Endodermal cell (in vitro differentiated cells): ENCODE results near the gene APBA2. TPM values are rescaled to one million over a fixed set of nuclear protein-coding genes. Genes with fewer than 3 reads are reported as not detected.

ENCODE experiments used
- DNase-seq: peaks from one replicate; pipeline ENCODE4 v3.0.0-alpha.2; 2017
- H3K27ac ChIP-seq: 2 replicates; pipeline ENCODE4 v1.5.1; 2013; ENCODE audit warnings: mild to moderate bottlenecking, low read depth, low read length, moderate library complexity
- H3K27me3 ChIP-seq: 2 replicates; pipeline ENCODE4 v1.6.1; 2013; ENCODE audit warnings: mild to moderate bottlenecking, low read length, moderate library complexity; ENCODE audit not compliant: insufficient read depth, control insufficient read depth, poor library complexity, severe bottlenecking
- H3K36me3 ChIP-seq: 2 replicates; pipeline ENCODE4 v1.7.0; 2013; ENCODE audit warnings: mild to moderate bottlenecking, low read length, moderate library complexity; ENCODE audit not compliant: control insufficient read depth, insufficient read depth
- H3K4me1 ChIP-seq: one replicate; pipeline ENCODE4 v1.7.0; 2013; ENCODE audit warnings: low read length; ENCODE audit not compliant: control insufficient read depth, insufficient read depth
- H3K4me3 ChIP-seq: 2 replicates; pipeline ENCODE4 v1.5.1; 2013; ENCODE audit warnings: mild to moderate bottlenecking, low read length, moderate library complexity
- H3K9ac ChIP-seq: 2 replicates; pipeline ENCODE4 v1.6.1; 2013; ENCODE audit warnings: mild to moderate bottlenecking, low read length, moderate library complexity; ENCODE audit not compliant: poor library complexity, severe bottlenecking; ENCODE audit errors: extremely low read depth
- H3K9me3 ChIP-seq: 2 replicates; pipeline ENCODE4 v1.6.1; 2013; ENCODE audit warnings: mild to moderate bottlenecking, low read length, moderate library complexity; ENCODE audit not compliant: control insufficient read depth
- H3K27ac Mint-ChIP-seq: 2 replicates; pipeline ENCODE4 v1.8.0; 2020; ENCODE audit warnings: mixed read lengths
- H3K27me3 Mint-ChIP-seq: 2 replicates; pipeline ENCODE4 v1.8.0; 2021; ENCODE audit warnings: mild to moderate bottlenecking, mixed read lengths; ENCODE audit not compliant: insufficient read depth
- H3K36me3 Mint-ChIP-seq: 2 replicates; pipeline ENCODE4 v1.8.0; 2020; ENCODE audit warnings: low read depth, mixed read lengths
- H3K4me1 Mint-ChIP-seq: 2 replicates; pipeline ENCODE4 v1.8.0; 2020; ENCODE audit warnings: mixed read lengths
- H3K4me3 Mint-ChIP-seq: 2 replicates; pipeline ENCODE4 v1.8.0; 2020; ENCODE audit warnings: mild to moderate bottlenecking, moderate library complexity, mixed read lengths
- H3K9me3 Mint-ChIP-seq: 2 replicates; pipeline ENCODE4 v1.8.0; 2020; ENCODE audit warnings: mild to moderate bottlenecking, mixed read lengths
- CTCF ChIP-seq: fragments of 200-600 bp; sonication (generic); conservative IDR thresholded peaks from 2 replicates; pipeline ENCODE4 v1.5.0; 2021; ENCODE audit warnings: antibody characterized with exemption, mild to moderate bottlenecking
- WGBS, 2 experiments: methylation state at CpG; one replicate each; pipeline versions ENCODE4 v1.1.5 to v1.1.7; 2013; ENCODE audit warnings: missing lambda C conversion rate in 2 of 2, mixed read lengths in 1 of 2; ENCODE audit not compliant: insufficient coverage in 1 of 2, insufficient read length in 1 of 2; 5-methylcytosine and 5-hydroxymethylcytosine counted together
- total RNA-seq, 2 donors: library from RNA; stranded (reverse); fragmentation: NEBNext Ultra II Directional in 1 of 2; extraction: Animal tissue kit (Norgen Biotek cat#: 25700) in 1 of 2; gene quantifications; 2 replicates in 1 of 2; 3 replicates in 1 of 2; pipeline ENCODE4 v1.2.1, GENCODE V29; 2021

The APBA2 gene
- total RNA-seq, 2 donors from 2014 or later, result 27.1 to 27.3 TPM

DNA sequence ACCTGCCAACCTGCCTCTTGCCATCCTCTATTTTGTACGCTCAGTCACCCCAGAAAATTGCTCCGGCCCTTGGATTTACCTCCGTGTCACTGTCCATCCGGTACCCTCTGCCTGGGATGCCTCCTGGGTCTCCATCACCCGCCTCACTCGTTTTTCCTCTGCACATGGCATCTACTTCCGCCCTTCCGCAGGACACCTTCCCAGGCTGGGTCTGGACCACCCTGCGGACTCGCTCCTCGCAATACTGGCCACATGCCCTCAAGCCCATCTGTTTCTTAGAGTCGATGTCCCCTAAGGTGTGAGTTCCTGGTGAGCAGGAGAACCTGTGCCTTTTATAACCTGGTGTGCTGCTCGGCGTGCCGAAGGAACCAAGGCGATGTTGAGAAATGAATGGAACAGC, 58.5 kb downstream of the APBA2 start:
- Mint-ChIP-seq H3K36me3 (peaks cover 34% of the 10 kb centered on the region), H3K27ac (no peak overlapping the region), H3K27me3 (no peaks in the 10 kb centered on the region), H3K4me1 (no peaks in the 10 kb centered on the region), H3K9me3 (peaks cover 10% of the 10 kb centered on the region), H3K4me3 (no peak overlapping the region)
- H3K27ac ChIP-seq, result no peak overlapping the region
- 97% methylated on average over 10 to 16 of the region's 16 CpGs for WGBS, 2 experiments
- peaks cover 5% of the 10 kb centered on the region for H3K9me3 ChIP-seq
- no peak overlapping the region for H3K9ac ChIP-seq
- DNase-seq, result peak; percentile 11
- H3K27me3 ChIP-seq, result no peaks in the 10 kb centered on the region
- H3K4me1 ChIP-seq, result no peaks in the 10 kb centered on the region
- H3K36me3 ChIP-seq, result no peaks in the 10 kb centered on the region
- H3K4me3 ChIP-seq, result no peak overlapping the region
- no peak for TF ChIP-seq CTCF

DNA sequence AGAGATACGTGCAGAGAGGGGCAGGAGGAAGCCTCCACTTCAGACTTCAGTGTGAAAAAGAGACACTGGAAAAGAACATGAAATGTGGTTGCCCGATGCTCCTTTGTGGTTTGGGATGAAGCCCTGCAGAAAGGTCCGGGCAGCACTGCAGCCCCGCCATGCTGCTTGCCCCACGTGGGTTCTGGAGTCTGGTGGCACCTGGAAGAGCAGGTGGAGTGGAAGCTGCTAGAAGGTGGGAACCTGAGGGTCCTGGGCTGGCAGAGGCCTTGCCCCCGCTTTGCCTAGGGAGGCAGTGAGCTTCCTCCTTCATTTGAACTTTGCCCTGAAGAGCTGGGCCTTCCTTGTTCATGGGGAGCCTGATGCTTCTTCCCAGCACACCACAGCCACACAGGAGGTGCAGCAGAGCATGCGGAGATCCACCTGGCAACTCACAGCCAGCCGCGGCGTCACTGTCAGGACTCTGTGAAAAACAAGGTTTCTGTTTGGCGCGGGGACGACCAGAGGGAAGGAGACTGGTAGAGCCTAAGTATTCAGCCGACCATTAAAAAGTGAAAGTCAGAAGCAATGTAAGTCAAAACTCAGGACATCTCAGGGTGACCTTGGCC, 59.0 kb downstream of the APBA2 start:
- no peak overlapping the region for H3K9ac ChIP-seq
- no peaks in the 10 kb centered on the region for H3K4me1 ChIP-seq
- DNase-seq, result peak; percentile 17
- Mint-ChIP-seq H3K27me3 (no peaks in the 10 kb centered on the region), H3K9me3 (peaks cover 10% of the 10 kb centered on the region), H3K4me1 (no peaks in the 10 kb centered on the region), H3K27ac (no peak overlapping the region), H3K36me3 (peaks cover 34% of the 10 kb centered on the region), H3K4me3 (no peak overlapping the region)
- H3K4me3 ChIP-seq, result no peak overlapping the region
- peaks cover 5% of the 10 kb centered on the region for H3K9me3 ChIP-seq
- no peak overlapping the region for H3K27ac ChIP-seq
- H3K36me3 ChIP-seq, result no peaks in the 10 kb centered on the region
- TF ChIP-seq CTCF, result no peak
- H3K27me3 ChIP-seq, result no peaks in the 10 kb centered on the region
- WGBS, 2 experiments, result 91 to 99% methylated on average over 12 to 14 of the region's 14 CpGs

DNA sequence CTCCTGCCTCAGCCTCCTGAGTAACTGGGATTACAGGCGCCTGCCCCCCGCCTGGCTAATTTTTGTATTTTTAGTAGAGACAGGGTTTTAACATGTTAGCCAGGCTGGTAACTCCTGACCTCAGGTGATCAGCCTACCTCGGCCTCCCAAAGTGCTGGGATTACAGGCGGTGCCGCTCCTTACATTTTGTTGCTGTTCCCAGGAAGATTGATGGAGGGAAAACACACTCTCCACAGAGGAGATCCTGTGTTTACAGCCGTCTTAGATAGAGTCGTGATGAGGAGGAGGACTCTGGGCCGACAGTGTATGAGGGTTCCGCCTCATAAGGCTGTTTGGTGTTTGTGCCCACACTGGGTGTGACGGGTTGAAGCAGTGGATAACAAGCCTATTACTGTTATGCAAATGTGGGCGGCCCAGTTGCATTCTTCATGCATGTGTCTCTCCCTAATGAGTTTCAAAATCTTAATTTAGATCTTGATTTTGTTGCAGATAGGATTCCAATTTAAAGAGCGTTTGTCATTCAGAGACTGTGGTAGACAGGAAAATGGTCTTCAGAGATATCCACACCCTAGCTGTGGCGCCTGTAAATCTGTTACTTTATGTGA, 60.0 kb downstream of the APBA2 start:
- Mint-ChIP-seq H3K4me1 (no peaks in the 10 kb centered on the region), H3K27ac (no peak overlapping the region), H3K27me3 (no peaks in the 10 kb centered on the region), H3K4me3 (no peak overlapping the region), H3K36me3 (peaks cover 34% of the 10 kb centered on the region), H3K9me3 (peaks cover 10% of the 10 kb centered on the region)
- H3K4me1 ChIP-seq, result no peaks in the 10 kb centered on the region
- H3K9ac ChIP-seq, result no peak overlapping the region
- peaks cover 5% of the 10 kb centered on the region for H3K9me3 ChIP-seq
- 95% methylated on average over 10 to 13 of the region's 13 CpGs for WGBS, 2 experiments
- DNase-seq, result peak; percentile 11
- no peak for TF ChIP-seq CTCF
- H3K4me3 ChIP-seq, result no peak overlapping the region
- H3K36me3 ChIP-seq, result no peaks in the 10 kb centered on the region
- H3K27me3 ChIP-seq, result no peaks in the 10 kb centered on the region
- H3K27ac ChIP-seq, result no peak overlapping the region
